Keratinocyte (primary cell): ENCODE results near the gene RNF34. TPM values are rescaled to one million over a fixed set of nuclear protein-coding genes. Genes with fewer than 3 reads are reported as not detected.

ENCODE experiments used
- DNase-seq: peaks from one replicate; pipeline ENCODE4 v3.0.0-alpha.2; 2011; ENCODE audit warnings: low read depth, missing footprints, low spot score
- FAIRE-seq: peaks from 2 replicates; lab custom pipeline; 2011; peaks lifted over from hg19 to GRCh38; lab: Jason Lieb, UNC
- H2AFZ ChIP-seq: 2 replicates; pipeline ENCODE4 v1.6.0; 2012; ENCODE audit warnings: low read length, control low read depth, inconsistent platforms; ENCODE audit not compliant: control insufficient read depth
- H3K27ac ChIP-seq: 2 replicates; pipeline ENCODE4 v1.5.1; 2011; ENCODE audit warnings: low read length; ENCODE audit not compliant: control insufficient read depth, insufficient read depth
- H3K27me3 ChIP-seq: 3 replicates; pipeline ENCODE4 v1.6.0; 2011; ENCODE audit warnings: low read length; ENCODE audit not compliant: control insufficient read depth, insufficient read depth; ENCODE audit errors: extremely low read depth
- H3K36me3 ChIP-seq, 2 experiments: 2 replicates in 1 of 2; 3 replicates in 1 of 2; pipeline ENCODE4 v1.5.1; 2011; ENCODE audit warnings: low read length in 2 of 2, mild to moderate bottlenecking in 1 of 2; ENCODE audit not compliant: control insufficient read depth in 2 of 2, insufficient read depth in 2 of 2; ENCODE audit errors: extremely low read depth in 1 of 2
- H3K4me1 ChIP-seq: 3 replicates; pipeline ENCODE4 v1.5.1; 2011; ENCODE audit warnings: low read length; ENCODE audit not compliant: control insufficient read depth, insufficient read depth; ENCODE audit errors: extremely low read depth
- H3K4me2 ChIP-seq: 3 replicates; pipeline ENCODE4 v1.6.0; 2011; ENCODE audit warnings: low read depth, low read length; ENCODE audit not compliant: control insufficient read depth, insufficient read depth; ENCODE audit errors: extremely low read depth
- H3K4me3 ChIP-seq, 3 experiments: fragments of 200-600 bp in 1 of 3; sonication (generic) in 1 of 3; 2 replicates in 2 of 3; 3 replicates in 1 of 3; pipeline ENCODE4 v1.5.1; 2011 to 2016; ENCODE audit warnings: low read length in 3 of 3, mild to moderate bottlenecking in 3 of 3, control low read depth in 2 of 3, inconsistent platforms in 1 of 3, low read depth in 1 of 3, mixed read lengths in 1 of 3, mixed run types in 1 of 3, moderate library complexity in 1 of 3; ENCODE audit not compliant: control insufficient read depth in 2 of 3, insufficient read depth in 2 of 3; ENCODE audit errors: extremely low read depth in 1 of 3
- H3K79me2 ChIP-seq: 2 replicates; pipeline ENCODE4 v1.6.0; 2012; ENCODE audit warnings: low read length; ENCODE audit not compliant: control insufficient read depth, insufficient read depth
- H3K9ac ChIP-seq: 3 replicates; pipeline ENCODE4 v1.6.0; 2011; ENCODE audit warnings: low read length; ENCODE audit not compliant: control insufficient read depth, insufficient read depth; ENCODE audit errors: extremely low read depth
- H3K9me1 ChIP-seq: 3 replicates; pipeline ENCODE4 v1.6.0; 2011; ENCODE audit warnings: low read length; ENCODE audit not compliant: control insufficient read depth, insufficient read depth; ENCODE audit errors: extremely low read depth
- H3K9me3 ChIP-seq: 2 replicates; pipeline ENCODE4 v1.5.1; 2012; ENCODE audit warnings: low read depth, low read length; ENCODE audit not compliant: control insufficient read depth
- H4K20me1 ChIP-seq: 3 replicates; pipeline ENCODE4 v1.6.0; 2011; ENCODE audit warnings: low read length; ENCODE audit not compliant: control insufficient read depth, insufficient read depth; ENCODE audit errors: extremely low read depth
- EZH2 ChIP-seq: IDR thresholded peaks from one replicate; pipeline ENCODE4 v1.6.1; 2012; ENCODE audit warnings: inconsistent platforms, mild to moderate bottlenecking, low read length, moderate library complexity
- dilution Hi-C: fragments of 300-500 bp; cut with MboI; formaldehyde crosslinking; loops from one replicate; pipeline ENCODE4 v1.7.0; 2020; ENCODE audit warnings: low sequenced_read_pairs; ENCODE audit not compliant: extremely low pct_ligation_motif_present
- polyA plus RNA-seq, 5 experiments: library from polyadenylated mRNA; depleted of rRNA in 3 of 5; stranded (reverse) in 3 of 5; stranded (forward) in 1 of 5; unstranded in 1 of 5; fragments of >200 nt; gene quantifications; 1 replicate in 1 of 5; 2 replicates in 3 of 5; 3 replicates in 1 of 5; pipeline versions ENCODE4 v1.2.1 to v1.2.3, GENCODE V29; 2011 to 2012; ENCODE audit warnings: missing spikeins in 2 of 5, low read depth in 1 of 5, low replicate concordance in 1 of 5
- TF ChIP-seq, protein P1 (sequence below), 3 experiments: IDR thresholded peaks in 1 of 3; conservative IDR thresholded peaks in 1 of 3; optimal IDR thresholded peaks in 1 of 3; 2 replicates in 2 of 3; 3 replicates in 1 of 3; pipeline versions ENCODE3 to v1.5.1; 2011; ENCODE audit warnings: low read length in 3 of 3, mild to moderate bottlenecking in 3 of 3, moderate library complexity in 2 of 3, control low read depth in 1 of 3, inconsistent platforms in 1 of 3; ENCODE audit not compliant: insufficient read depth in 2 of 3; ENCODE audit errors: extremely low read depth in 1 of 3

RNF34 gene
- polyA plus RNA-seq, 1 donor (not counting 4 experiments of a cell fraction or from before 2014, with no cell fraction given), result 39.0 TPM

DNA sequence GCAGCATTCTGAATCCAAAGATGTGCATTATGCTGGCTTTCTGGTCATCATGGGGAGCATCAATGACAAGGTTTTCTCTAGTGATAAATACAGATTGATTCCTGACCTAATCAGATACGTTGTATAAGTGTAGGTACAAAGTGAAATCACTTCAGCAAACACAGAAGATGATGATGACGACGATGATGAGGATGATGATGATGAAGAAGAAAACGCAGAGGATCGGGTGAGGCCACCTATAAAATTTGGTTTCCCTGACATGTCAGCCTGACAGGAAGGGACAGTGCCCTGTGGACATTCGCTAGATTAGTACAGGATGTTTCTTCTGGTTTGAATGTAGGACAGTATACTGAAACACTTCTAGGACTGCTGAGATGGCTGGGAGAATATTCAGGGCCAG is 20.2 kb downstream of the RNF34 start:
- TF ChIP-seq, protein P1, sequence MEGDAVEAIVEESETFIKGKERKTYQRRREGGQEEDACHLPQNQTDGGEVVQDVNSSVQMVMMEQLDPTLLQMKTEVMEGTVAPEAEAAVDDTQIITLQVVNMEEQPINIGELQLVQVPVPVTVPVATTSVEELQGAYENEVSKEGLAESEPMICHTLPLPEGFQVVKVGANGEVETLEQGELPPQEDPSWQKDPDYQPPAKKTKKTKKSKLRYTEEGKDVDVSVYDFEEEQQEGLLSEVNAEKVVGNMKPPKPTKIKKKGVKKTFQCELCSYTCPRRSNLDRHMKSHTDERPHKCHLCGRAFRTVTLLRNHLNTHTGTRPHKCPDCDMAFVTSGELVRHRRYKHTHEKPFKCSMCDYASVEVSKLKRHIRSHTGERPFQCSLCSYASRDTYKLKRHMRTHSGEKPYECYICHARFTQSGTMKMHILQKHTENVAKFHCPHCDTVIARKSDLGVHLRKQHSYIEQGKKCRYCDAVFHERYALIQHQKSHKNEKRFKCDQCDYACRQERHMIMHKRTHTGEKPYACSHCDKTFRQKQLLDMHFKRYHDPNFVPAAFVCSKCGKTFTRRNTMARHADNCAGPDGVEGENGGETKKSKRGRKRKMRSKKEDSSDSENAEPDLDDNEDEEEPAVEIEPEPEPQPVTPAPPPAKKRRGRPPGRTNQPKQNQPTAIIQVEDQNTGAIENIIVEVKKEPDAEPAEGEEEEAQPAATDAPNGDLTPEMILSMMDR (optimal IDR thresholded peaks at IDR 0.05 in 1 of 3, IDR thresholded peaks at IDR 0.05 in 1 of 3, conservative IDR thresholded peaks at IDR 0.05 in 1 of 3; ENCODE audit: extremely low read depth in 1 of 3, insufficient read depth in 2 of 3, low read length in 3 of 3), result no peak
- no peak for TF ChIP-seq EZH2
- Histone ChIP-seq H2AFZ (no peak overlapping the region), H4K20me1 (no peaks in the 10 kb centered on the region), H3K79me2 (peaks cover 18% of the 10 kb centered on the region), H3K4me1 (no peaks in the 10 kb centered on the region), H3K27ac (no peak overlapping the region), H3K9me1 (peaks cover 2% of the 10 kb centered on the region), H3K27me3 (no peaks in the 10 kb centered on the region), H3K4me3 (no peak overlapping the region), H3K9ac (no peak overlapping the region), H3K9me3 (no peaks in the 10 kb centered on the region), H3K36me3 (peaks cover 32 to 71% of the 10 kb centered on the region in 2 experiments), H3K4me2 (no peak overlapping the region)
- dilution Hi-C loops, result no loop called here
- FAIRE-seq (no peak), DNase-seq (no peak)

DNA sequence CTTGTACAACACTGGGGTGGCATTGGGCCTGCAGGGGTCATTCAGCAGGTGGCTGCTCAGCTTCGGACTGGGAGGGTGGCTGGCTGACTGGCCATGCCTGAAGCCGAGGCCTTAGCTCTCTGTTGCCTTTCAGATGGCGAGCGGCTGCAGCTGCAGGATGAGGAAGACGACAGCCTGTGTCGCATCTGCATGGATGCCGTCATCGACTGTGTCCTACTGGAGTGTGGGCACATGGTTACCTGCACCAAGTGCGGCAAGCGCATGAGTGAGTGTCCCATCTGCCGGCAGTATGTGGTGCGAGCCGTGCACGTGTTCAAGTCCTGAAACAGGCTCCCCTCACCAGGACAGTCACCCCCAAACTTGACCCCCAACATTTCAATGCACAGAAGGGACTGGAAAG is 23.3 kb downstream of the RNF34 start:
- H2AFZ ChIP-seq, result no peak overlapping the region
- H3K9me1 ChIP-seq, result no peaks in the 10 kb centered on the region
- H3K4me2 ChIP-seq, result no peak overlapping the region
- TF ChIP-seq, protein P1 (optimal IDR thresholded peaks at IDR 0.05 in 1 of 3, IDR thresholded peaks at IDR 0.05 in 1 of 3, conservative IDR thresholded peaks at IDR 0.05 in 1 of 3; ENCODE audit: extremely low read depth in 1 of 3, insufficient read depth in 2 of 3, low read length in 3 of 3), result no peak
- no peak for TF ChIP-seq EZH2
- no peak overlapping the region for H3K9ac ChIP-seq
- DNase-seq, result no peak
- H3K4me3 ChIP-seq, result no peak overlapping the region
- peaks cover 6% of the 10 kb centered on the region for H3K79me2 ChIP-seq
- H3K27ac ChIP-seq, result no peak overlapping the region
- no peak for FAIRE-seq
- no peaks in the 10 kb centered on the region for H3K4me1 ChIP-seq
- H4K20me1 ChIP-seq, result no peaks in the 10 kb centered on the region
- H3K9me3 ChIP-seq, result no peaks in the 10 kb centered on the region
- no peaks in the 10 kb centered on the region for H3K27me3 ChIP-seq
- dilution Hi-C loops, result no loop called here
- H3K36me3 ChIP-seq, result peaks cover 25 to 55% of the 10 kb centered on the region in 2 experiments
